DND-41 (cell line): ENCODE results near the gene RASL10A.
A peak's percentile ranks its signal among the peaks of the same experiment; 100 is the strongest.

ENCODE experiments used
- ATAC-seq: fragments of 200-7000 bp; cut with Tn5 transposase; 3 replicates; pipeline ENCODE4 v1.9.1; 2021; ENCODE audit warnings: low read depth; ENCODE audit not compliant: insufficient read depth
- DNase-seq: peaks from one replicate; pipeline ENCODE4 v3.0.0-alpha.2; 2020
- H2AFZ ChIP-seq: 2 replicates; pipeline ENCODE4 v1.6.0; 2012; ENCODE audit warnings: low read depth, low read length
- H3K27ac ChIP-seq: 2 replicates; pipeline ENCODE4 v1.5.1; 2012; ENCODE audit warnings: low read length, inconsistent platforms
- H3K27me3 ChIP-seq: fragments of 200-600 bp; sonication (generic); 2 replicates; pipeline ENCODE4 v1.6.0; 2012; ENCODE audit warnings: low read length, mild to moderate bottlenecking, inconsistent platforms; ENCODE audit not compliant: insufficient read depth, poor library complexity
- H3K36me3 ChIP-seq: 2 replicates; pipeline ENCODE4 v1.5.1; 2012; ENCODE audit warnings: low read length, inconsistent platforms; ENCODE audit not compliant: insufficient read depth
- H3K4me1 ChIP-seq: 2 replicates; pipeline ENCODE4 v1.5.1; 2012; ENCODE audit warnings: mild to moderate bottlenecking, low read length; ENCODE audit not compliant: insufficient read depth
- H3K4me2 ChIP-seq: 2 replicates; pipeline ENCODE4 v1.6.0; 2012; ENCODE audit warnings: mild to moderate bottlenecking, moderate library complexity, low read length, inconsistent platforms; ENCODE audit not compliant: insufficient read depth
- H3K4me3 ChIP-seq, 2 experiments: fragments of 200-600 bp in 1 of 2; shearing (Covaris generic) in 1 of 2; 2 replicates each; pipeline ENCODE4 v1.5.1; 2012 to 2016; ENCODE audit warnings: inconsistent platforms in 2 of 2, low read length in 2 of 2, mild to moderate bottlenecking in 2 of 2, low read depth in 1 of 2, moderate library complexity in 1 of 2
- H3K79me2 ChIP-seq: 2 replicates; pipeline ENCODE4 v1.6.0; 2012; ENCODE audit warnings: low read length, inconsistent platforms; ENCODE audit not compliant: insufficient read depth
- H3K9ac ChIP-seq: 2 replicates; pipeline ENCODE4 v1.6.0; 2012; ENCODE audit warnings: low read depth, mild to moderate bottlenecking, inconsistent platforms, low read length, moderate library complexity
- H3K9me3 ChIP-seq: 2 replicates; pipeline ENCODE4 v1.5.1; 2012; ENCODE audit warnings: low read length, moderate library complexity, mild to moderate bottlenecking, inconsistent platforms; ENCODE audit not compliant: insufficient read depth, severe bottlenecking
- H4K20me1 ChIP-seq: 2 replicates; pipeline ENCODE4 v1.6.0; 2012; ENCODE audit warnings: low read length; ENCODE audit not compliant: insufficient read depth
- CTCF ChIP-seq: IDR thresholded peaks from 2 replicates; pipeline ENCODE4 v1.5.1; 2012; ENCODE audit warnings: borderline replicate concordance, low read length, moderate library complexity, mild to moderate bottlenecking; ENCODE audit not compliant: poor library complexity, severe bottlenecking; ENCODE audit errors: extremely low read depth
- EZH2 ChIP-seq: IDR thresholded peaks from 3 replicates; pipeline ENCODE4 v1.6.1; 2012; ENCODE audit warnings: borderline replicate concordance, low read depth, mild to moderate bottlenecking, moderate library complexity, low read length, inconsistent platforms; ENCODE audit not compliant: severe bottlenecking

The RASL10A gene

GRCh38 chr22:29300807-29301601 lies 14.5 kb downstream of the RASL10A start:
- Histone ChIP-seq H3K27ac (no peak overlapping the region), H4K20me1 (peaks cover 48% of the 10 kb centered on the region), H3K36me3 (peaks cover 47% of the 10 kb centered on the region), H3K4me2 (no peak overlapping the region), H3K9me3 (no peaks in the 10 kb centered on the region), H3K27me3 (peaks cover 2% of the 10 kb centered on the region), H3K9ac (no peak overlapping the region), H2AFZ (no peak overlapping the region), H3K4me3 (no peak overlapping the region), H3K4me1 (peaks cover 3% of the 10 kb centered on the region), H3K79me2 (peaks cover 2% of the 10 kb centered on the region; the same call in 1 of the 2 replicates)
- DNase-seq = no peak
- ATAC-seq = peak; percentile 31
- TF ChIP-seq CTCF (no peak), EZH2 (no peak)

GRCh38 chr22:29300467-29300806 lies 15.1 kb downstream of the RASL10A start:
- Histone ChIP-seq H3K36me3 (peaks cover 53% of the 10 kb centered on the region), H3K4me1 (no peaks in the 10 kb centered on the region), H3K4me2 (no peak overlapping the region), H2AFZ (no peak overlapping the region), H3K4me3 (no peak overlapping the region), H3K27me3 (no peaks in the 10 kb centered on the region), H3K79me2 (peaks cover 2% of the 10 kb centered on the region; the same call in 1 of the 2 replicates), H3K9me3 (no peaks in the 10 kb centered on the region), H3K9ac (no peak overlapping the region), H3K27ac (no peak overlapping the region), H4K20me1 (peaks cover 53% of the 10 kb centered on the region)
- no peak for ATAC-seq
- TF ChIP-seq CTCF (no peak), EZH2 (no peak)
- DNase-seq = no peak

GRCh38 chr22:29299136-29299900 lies 16.2 kb downstream of the RASL10A start:
- Histone ChIP-seq H3K27me3 (no peaks in the 10 kb centered on the region), H3K4me2 (no peak overlapping the region), H3K9me3 (no peaks in the 10 kb centered on the region), H3K79me2 (peaks cover 2% of the 10 kb centered on the region; the same call in 1 of the 2 replicates), H3K4me1 (no peaks in the 10 kb centered on the region), H2AFZ (no peak overlapping the region), H3K4me3 (no peak overlapping the region), H3K36me3 (peaks cover 64% of the 10 kb centered on the region), H3K9ac (no peak overlapping the region), H3K27ac (no peak overlapping the region), H4K20me1 (peaks cover 49% of the 10 kb centered on the region)
- TF ChIP-seq CTCF = no peak
- TF ChIP-seq EZH2 = no peak
- no peak for ATAC-seq
- DNase-seq = no peak
